Heart left ventricle (tissue), 13 donors: ENCODE data around the gene OSMR.

Source experiments
- CTCF ChIP-seq, 12 donors: fragments of 200-600 bp; sonication (generic) in 4 of 12; IDR thresholded peaks; one replicate each; pipeline versions ENCODE4 v1.5.0 to v1.8.0; 2018 to 2022; ENCODE audit warnings: antibody characterized with exemption in 12 of 12, mild to moderate bottlenecking in 5 of 12
- POLR2A ChIP-seq, 2 donors: fragments of 450-650 bp; IDR thresholded peaks; one replicate each; pipeline ENCODE4 v1.6.1; 2017; ENCODE audit warnings: antibody characterized with exemption in 2 of 2, mild to moderate bottlenecking in 2 of 2, moderate library complexity in 2 of 2
- donor health status: ischemic (EF 13 %, LVEDD 7.1; RV severe dilation, severe dysfunction).
- donor health status: DM: no; HTN: yes; CAD: no.
- donor health status: DM: no; HTN: no; CAD: no.
- donor health status: ischemic (EF 25% LVEDD 6.9; RV normal size, moderate dysfunction).
- donor health status: ischemic (EF 25% LVEDD 5.7; RV mildly dilated, moderate dysfunction).
- donor health status: ischemic (EF 35%, LVEDD 5.7; RV mildly dilated, moderate dysfunction).
- donor health status: nonischemic (EF 11% LVEDD 7.7; RV severe dilation, severe dysfunction).
- donor health status: DM: yes; HTN: yes; CAD: no.
- donor health status: PGD.
- donor health status: ischemic (EF 29% LVEDD 5.4; RV normal size, mild dysfunction).
- donor health status: nonischemic (EF 23%, LVEDD 6.1; RV moderate dilation, normal function).

GRCh38 chr5:38802125-38802524, 43.7 kb upstream of the OSMR start:
- TF ChIP-seq CTCF (IDR thresholded peaks at IDR 0.05) (no peak), POLR2A (IDR thresholded peaks at IDR 0.05) (no peak)
